Measurements from ENCODE around the gene RALGPS1.

Gene RALGPS1

DNA sequence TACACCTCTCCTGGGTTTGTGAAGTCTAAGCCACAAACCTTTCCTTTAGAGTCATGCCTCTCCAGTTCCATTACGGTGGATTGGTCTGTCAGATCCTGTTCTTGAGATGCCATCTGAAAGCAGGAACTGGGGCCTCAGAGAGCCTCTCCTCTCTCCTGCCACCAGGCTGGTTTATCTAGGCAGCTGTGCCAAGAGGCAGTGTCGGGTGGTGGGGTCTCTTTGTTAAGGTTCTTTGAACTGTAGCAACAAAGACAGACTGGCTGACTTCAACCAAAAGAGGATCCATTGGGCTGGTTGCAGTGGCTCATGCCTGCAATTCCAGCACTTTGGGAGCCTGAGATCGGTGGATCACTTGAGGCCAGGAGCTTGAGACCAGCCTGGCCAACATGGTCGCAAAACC is 273.8 kb downstream of the RALGPS1 start:
- H3K79me2 ChIP-seq (ENCODE audit: low read length), result no peaks in the 10 kb centered on the region
- no peaks in the 10 kb centered on the region for H3K9me2 ChIP-seq (replicated peaks; ENCODE audit: insufficient read depth, low read length)
- H3K27ac ChIP-seq (ENCODE audit: low read length), result no peak overlapping the region
- TF ChIP-seq, protein P1, sequence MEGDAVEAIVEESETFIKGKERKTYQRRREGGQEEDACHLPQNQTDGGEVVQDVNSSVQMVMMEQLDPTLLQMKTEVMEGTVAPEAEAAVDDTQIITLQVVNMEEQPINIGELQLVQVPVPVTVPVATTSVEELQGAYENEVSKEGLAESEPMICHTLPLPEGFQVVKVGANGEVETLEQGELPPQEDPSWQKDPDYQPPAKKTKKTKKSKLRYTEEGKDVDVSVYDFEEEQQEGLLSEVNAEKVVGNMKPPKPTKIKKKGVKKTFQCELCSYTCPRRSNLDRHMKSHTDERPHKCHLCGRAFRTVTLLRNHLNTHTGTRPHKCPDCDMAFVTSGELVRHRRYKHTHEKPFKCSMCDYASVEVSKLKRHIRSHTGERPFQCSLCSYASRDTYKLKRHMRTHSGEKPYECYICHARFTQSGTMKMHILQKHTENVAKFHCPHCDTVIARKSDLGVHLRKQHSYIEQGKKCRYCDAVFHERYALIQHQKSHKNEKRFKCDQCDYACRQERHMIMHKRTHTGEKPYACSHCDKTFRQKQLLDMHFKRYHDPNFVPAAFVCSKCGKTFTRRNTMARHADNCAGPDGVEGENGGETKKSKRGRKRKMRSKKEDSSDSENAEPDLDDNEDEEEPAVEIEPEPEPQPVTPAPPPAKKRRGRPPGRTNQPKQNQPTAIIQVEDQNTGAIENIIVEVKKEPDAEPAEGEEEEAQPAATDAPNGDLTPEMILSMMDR (IDR thresholded peaks at IDR 0.05; ENCODE audit: low read length), result no peak
- no peak for TF ChIP-seq EZH2 (optimal IDR thresholded peaks at IDR 0.05; ENCODE audit: low read depth, low read length)
- no peak for TF ChIP-seq EZH2phosphoT487 (IDR thresholded peaks at IDR 0.05; ENCODE audit: low read length)
- no peak for DNase-seq
- no peak overlapping the region for H3K9ac ChIP-seq (ENCODE audit: low read length)
- H3K4me1 ChIP-seq (ENCODE audit: low read length), result no peaks in the 10 kb centered on the region
- H2AFZ ChIP-seq (ENCODE audit: low read length), result no peak overlapping the region
- no peaks in the 10 kb centered on the region for H3K9me3 ChIP-seq (replicated peaks; ENCODE audit: insufficient read depth, low read length)
- no peak overlapping the region for H3K4me2 ChIP-seq (ENCODE audit: low read depth, low read length)
- H3K36me3 ChIP-seq (replicated peaks; ENCODE audit: insufficient read depth, low read length), result no peaks in the 10 kb centered on the region
- no peaks in the 10 kb centered on the region for H3K27me3 ChIP-seq (replicated peaks; ENCODE audit: insufficient read depth, low read length)
- H4K20me1 ChIP-seq (ENCODE audit: insufficient read depth, low read length), result no peaks in the 10 kb centered on the region
- H3K4me3 ChIP-seq (ENCODE audit: low read length), result no peak overlapping the region
- H3F3A ChIP-seq (ENCODE audit: insufficient read depth, low read length), result no peaks in the 10 kb centered on the region

DNA sequence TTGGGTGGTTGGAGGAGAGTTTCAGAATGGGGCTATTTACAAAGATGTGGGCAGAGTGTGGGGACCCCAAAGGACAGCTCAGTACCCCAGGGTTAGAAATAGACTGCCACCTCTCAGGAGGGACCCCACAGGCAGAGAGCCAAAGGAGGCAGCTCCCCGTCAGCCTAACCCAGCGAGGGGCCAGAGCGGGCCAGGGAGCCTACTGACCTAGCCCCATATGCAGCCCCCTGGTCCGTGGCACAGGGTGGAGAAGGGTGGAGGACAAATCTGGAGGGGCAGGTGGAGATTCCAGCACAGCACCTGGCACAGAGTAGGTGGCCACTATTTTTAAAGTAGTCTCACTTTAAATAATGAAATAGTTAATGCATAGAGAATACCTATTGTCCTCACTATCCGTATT is 275.0 kb downstream of the RALGPS1 start:
- no peaks in the 10 kb centered on the region for H3K9me3 ChIP-seq (replicated peaks; ENCODE audit: insufficient read depth, low read length)
- no peak overlapping the region for H3K27ac ChIP-seq (ENCODE audit: low read length)
- H3F3A ChIP-seq (ENCODE audit: insufficient read depth, low read length), result no peaks in the 10 kb centered on the region
- H3K9me2 ChIP-seq (replicated peaks; ENCODE audit: insufficient read depth, low read length), result no peaks in the 10 kb centered on the region
- no peak for DNase-seq
- TF ChIP-seq EZH2phosphoT487 (IDR thresholded peaks at IDR 0.05; ENCODE audit: low read length) (no peak), EZH2 (optimal IDR thresholded peaks at IDR 0.05; ENCODE audit: low read depth, low read length) (no peak)
- TF ChIP-seq, protein P1 (IDR thresholded peaks at IDR 0.05; ENCODE audit: low read length), result no peak
- no peak overlapping the region for H2AFZ ChIP-seq (ENCODE audit: low read length)
- no peak overlapping the region for H3K4me3 ChIP-seq (ENCODE audit: low read length)
- no peaks in the 10 kb centered on the region for H3K4me1 ChIP-seq (ENCODE audit: low read length)
- H3K36me3 ChIP-seq (replicated peaks; ENCODE audit: insufficient read depth, low read length), result no peaks in the 10 kb centered on the region
- no peaks in the 10 kb centered on the region for H3K27me3 ChIP-seq (replicated peaks; ENCODE audit: insufficient read depth, low read length)
- no peak overlapping the region for H3K9ac ChIP-seq (ENCODE audit: low read length)
- H4K20me1 ChIP-seq (ENCODE audit: insufficient read depth, low read length), result no peaks in the 10 kb centered on the region
- no peak overlapping the region for H3K4me2 ChIP-seq (ENCODE audit: low read depth, low read length)
- no peaks in the 10 kb centered on the region for H3K79me2 ChIP-seq (ENCODE audit: low read length)

DNA sequence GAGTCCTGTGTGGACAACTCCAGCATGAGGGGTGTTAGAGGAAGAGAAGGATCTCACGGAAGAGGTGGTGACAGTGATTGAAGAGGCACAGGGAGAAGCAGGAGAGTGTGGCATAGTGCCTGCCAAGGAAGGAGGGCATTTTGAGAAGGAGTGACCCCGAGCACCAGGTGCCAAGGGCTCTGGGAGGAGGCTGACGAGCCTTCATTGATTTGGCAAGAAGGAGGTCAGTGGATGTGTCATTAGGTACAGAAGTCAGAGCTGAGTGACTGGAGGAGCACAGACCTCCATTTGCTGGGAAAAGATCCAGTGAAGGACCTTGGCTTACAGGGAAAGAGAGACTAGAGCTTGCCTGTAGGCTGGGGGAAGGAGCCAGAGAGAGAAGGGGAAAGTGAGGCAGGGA is 278.2 kb downstream of the RALGPS1 start:
- no peak overlapping the region for H3K9ac ChIP-seq (ENCODE audit: low read length)
- no peaks in the 10 kb centered on the region for H3K79me2 ChIP-seq (ENCODE audit: low read length)
- no peak overlapping the region for H3K4me3 ChIP-seq (ENCODE audit: low read length)
- H3K9me3 ChIP-seq (replicated peaks; ENCODE audit: insufficient read depth, low read length), result no peaks in the 10 kb centered on the region
- no peaks in the 10 kb centered on the region for H3K9me2 ChIP-seq (replicated peaks; ENCODE audit: insufficient read depth, low read length)
- H2AFZ ChIP-seq (ENCODE audit: low read length), result no peak overlapping the region
- no peak for DNase-seq
- H3K27ac ChIP-seq (ENCODE audit: low read length), result no peak overlapping the region
- H3F3A ChIP-seq (ENCODE audit: insufficient read depth, low read length), result no peaks in the 10 kb centered on the region
- no peaks in the 10 kb centered on the region for H3K4me1 ChIP-seq (ENCODE audit: low read length)
- TF ChIP-seq, protein P1 (IDR thresholded peaks at IDR 0.05; ENCODE audit: low read length), result no peak
- TF ChIP-seq EZH2 (optimal IDR thresholded peaks at IDR 0.05; ENCODE audit: low read depth, low read length), result no peak
- TF ChIP-seq EZH2phosphoT487 (IDR thresholded peaks at IDR 0.05; ENCODE audit: low read length), result no peak
- H3K4me2 ChIP-seq (ENCODE audit: low read depth, low read length), result no peak overlapping the region
- H4K20me1 ChIP-seq (ENCODE audit: insufficient read depth, low read length), result no peaks in the 10 kb centered on the region
- H3K27me3 ChIP-seq (replicated peaks; ENCODE audit: insufficient read depth, low read length), result no peaks in the 10 kb centered on the region
- no peaks in the 10 kb centered on the region for H3K36me3 ChIP-seq (replicated peaks; ENCODE audit: insufficient read depth, low read length)
